ENCODE data around the gene LRTM1. TPM values are rescaled to one million over a fixed set of nuclear protein-coding genes. Genes with fewer than 3 reads are reported as not detected.

LRTM1 gene
- total and polyA plus RNA-seq, 11 donors, result not detected

- 64 to 75% (median 71%) methylated on average over 3 of the region's 3 CpGs for WGBS, 4 donors
- Histone ChIP-seq H3K27ac (peak overlapping the region in 1 of 12 donors; percentile 43), H3K4me1 (peaks cover 0 to 31% (median 0%) of the 10 kb centered on the region in 12 donors), H3K4me3 (no peak overlapping the region), H3K9me3 (no peaks in the 10 kb centered on the region), H3K27me3 (no peaks in the 10 kb centered on the region), H3K36me3 (no peaks in the 10 kb centered on the region)
- ATAC-seq (no peak), DNase-seq (no peak)
- intact Hi-C loops (cut with DNase I), result no loop called here
- TF ChIP-seq POLR2A (IDR thresholded peaks at IDR 0.05), result no peak
- TF ChIP-seq CTCF (IDR thresholded peaks at IDR 0.05), result no peak
Observed at GRCh38 chr3:54964081-54964480, 36.2 kb upstream of the LRTM1 start.

- Histone ChIP-seq H3K9me3 (no peaks in the 10 kb centered on the region), H3K4me3 (no peak overlapping the region), H3K27ac (peak overlapping the region in 1 of 12 donors; percentile 43), H3K36me3 (no peaks in the 10 kb centered on the region), H3K27me3 (no peaks in the 10 kb centered on the region), H3K4me1 (peaks cover 0 to 29% (median 0%) of the 10 kb centered on the region in 12 donors)
- ATAC-seq, result no peak
- intact Hi-C loops (cut with DNase I), result no loop called here
- no peak for DNase-seq
- TF ChIP-seq CTCF (IDR thresholded peaks at IDR 0.05) (no peak), POLR2A (IDR thresholded peaks at IDR 0.05) (no peak)
- 52 to 60% (median 57%) methylated on average over 4 of the region's 4 CpGs for WGBS, 4 donors
Observed at GRCh38 chr3:54963641-54964040, 35.8 kb upstream of the LRTM1 start.

- no peak for DNase-seq
- no peaks in the 10 kb centered on the region for H3K9me3 ChIP-seq
- no peaks in the 10 kb centered on the region for H3K36me3 ChIP-seq
- peaks cover 0 to 17% (median 0%) of the 10 kb centered on the region in 12 donors for H3K4me1 ChIP-seq
- no peak overlapping the region for H3K27ac ChIP-seq
- intact Hi-C loops (cut with DNase I), result no loop called here
- no peak overlapping the region for H3K4me3 ChIP-seq
- H3K27me3 ChIP-seq, result no peaks in the 10 kb centered on the region
- ATAC-seq, result no peak
- 86 to 89% (median 86%) methylated on average over 2 of the region's 2 CpGs for WGBS, 4 donors
- TF ChIP-seq POLR2A (IDR thresholded peaks at IDR 0.05), result no peak
- no peak for TF ChIP-seq CTCF (IDR thresholded peaks at IDR 0.05)
Observed at GRCh38 chr3:54962200-54962599, 34.3 kb upstream of the LRTM1 start.

GRCh38 chr3:54960701-54961100 is 32.8 kb upstream of the LRTM1 start:
- no peaks in the 10 kb centered on the region for H3K9me3 ChIP-seq
- intact Hi-C loops (cut with DNase I), result no loop called here
- ATAC-seq (no peak), DNase-seq (no peak)
- no peaks in the 10 kb centered on the region for H3K27me3 ChIP-seq
- TF ChIP-seq POLR2A (IDR thresholded peaks at IDR 0.05) (no peak), CTCF (IDR thresholded peaks at IDR 0.05) (no peak)
- peaks cover 0 to 13% (median 0%) of the 10 kb centered on the region in 12 donors for H3K4me1 ChIP-seq
- H3K4me3 ChIP-seq, result no peak overlapping the region
- 62 to 67% (median 63%) methylated on average over 4 of the region's 4 CpGs for WGBS, 4 donors
- no peak overlapping the region for H3K27ac ChIP-seq
- H3K36me3 ChIP-seq, result no peaks in the 10 kb centered on the region
